Stimulated activated CD8-positive, alpha-beta memory T cell treated with anti-CD3 and anti-CD28 coated beads, Interleukin-15, amount 100 ng/mL, for 24 hours (primary cell): ENCODE results near the gene GNAT3.

Experiments
- DNase-seq: peaks from one replicate; pipeline ENCODE4 v3.0.0-alpha.2; 2020; ENCODE audit warnings: low read depth

The GNAT3 gene

GRCh38 chr7:80499350-80499953 is 12.4 kb downstream of the GNAT3 start:
- DNase-seq, result no peak

GRCh38 chr7:80498481-80499349 is 13.1 kb downstream of the GNAT3 start:
- DNase-seq, result no peak

- DNase-seq, result no peak
Observed at GRCh38 chr7:80496586-80496985, 15.3 kb downstream of the GNAT3 start.

- no peak for DNase-seq
Observed at GRCh38 chr7:80493121-80493849, 18.6 kb downstream of the GNAT3 start.

GRCh38 chr7:80491462-80491861 is 20.4 kb downstream of the GNAT3 start:
- DNase-seq, result no peak

- no peak for DNase-seq
Observed at GRCh38 chr7:80488851-80489370, 23.0 kb downstream of the GNAT3 start.

GRCh38 chr7:80488406-80488805 is 23.5 kb downstream of the GNAT3 start:
- DNase-seq, result no peak

GRCh38 chr7:80485721-80486120 is 26.1 kb downstream of the GNAT3 start:
- no peak for DNase-seq

- no peak for DNase-seq
Observed at GRCh38 chr7:80482950-80483349, 28.9 kb downstream of the GNAT3 start.

GRCh38 chr7:80481196-80481884 is 30.5 kb downstream of the GNAT3 start:
- no peak for DNase-seq

GRCh38 chr7:80480566-80480965 is 31.3 kb downstream of the GNAT3 start:
- no peak for DNase-seq

- DNase-seq, result no peak
Observed at GRCh38 chr7:80478683-80479082, 33.2 kb downstream of the GNAT3 start.

GRCh38 chr7:80476035-80476434 is 35.8 kb downstream of the GNAT3 start:
- DNase-seq, result no peak

GRCh38 chr7:80475383-80475782 is 36.5 kb downstream of the GNAT3 start:
- no peak for DNase-seq

GRCh38 chr7:80473751-80474150 is 38.1 kb downstream of the GNAT3 start:
- no peak for DNase-seq

- no peak for DNase-seq
Observed at GRCh38 chr7:80472491-80473200, 39.2 kb downstream of the GNAT3 start.

GRCh38 chr7:80468931-80469714 is 42.7 kb downstream of the GNAT3 start:
- no peak for DNase-seq

GRCh38 chr7:80467069-80467468 is 44.8 kb downstream of the GNAT3 start:
- no peak for DNase-seq

- no peak for DNase-seq
Observed at GRCh38 chr7:80466636-80467035, 45.2 kb downstream of the GNAT3 start.

- no peak for DNase-seq
Observed at GRCh38 chr7:80464211-80464610, 47.7 kb downstream of the GNAT3 start.
